Mesendoderm (in vitro differentiated cells): ENCODE measurements around the gene SWT1.
"Not testable (repeated sequence)": the region's sequence is repeated elsewhere in the genome, so short reads cannot be mapped to it uniquely, and the experiment has no call there.

Source experiments
- DNase-seq: peaks from one replicate; pipeline ENCODE4 v3.0.0; 2013
- H2AK5ac ChIP-seq: 2 replicates; pipeline ENCODE4 v1.6.1; 2013; ENCODE audit warnings: low read length, inconsistent platforms
- H2BK120ac ChIP-seq: 2 replicates; pipeline ENCODE4 v1.6.1; 2013; ENCODE audit warnings: low read depth, mild to moderate bottlenecking, low read length, moderate library complexity, mixed read lengths
- H2BK15ac ChIP-seq: replicated peaks from 2 replicates; pipeline ENCODE4 v1.6.1; 2013; ENCODE audit warnings: low read depth, mild to moderate bottlenecking, moderate library complexity
- H2BK5ac ChIP-seq: 2 replicates; pipeline ENCODE4 v1.6.1; 2013; ENCODE audit warnings: low read length, inconsistent platforms
- H3K18ac ChIP-seq: 2 replicates; pipeline ENCODE4 v1.6.1; 2013; ENCODE audit warnings: mild to moderate bottlenecking, low read length, mixed read lengths
- H3K23ac ChIP-seq: one replicate; pipeline ENCODE4 v1.6.1; 2013; ENCODE audit warnings: low read length
- H3K27ac ChIP-seq: 2 replicates; pipeline ENCODE4 v1.5.1; 2013; ENCODE audit warnings: low read depth, mild to moderate bottlenecking, inconsistent platforms, low read length, moderate library complexity
- H3K27me3 ChIP-seq: 2 replicates; pipeline ENCODE4 v1.6.1; 2013; ENCODE audit warnings: low read length, control low read depth, mild to moderate bottlenecking, inconsistent platforms; ENCODE audit not compliant: insufficient read depth, poor library complexity
- H3K36me3 ChIP-seq: 2 replicates; pipeline ENCODE4 v1.6.1; 2013; ENCODE audit warnings: low read length, inconsistent platforms; ENCODE audit not compliant: control insufficient read depth, insufficient read depth
- H3K4ac ChIP-seq: one replicate; pipeline ENCODE4 v1.6.1; 2013; ENCODE audit warnings: low read depth, mild to moderate bottlenecking, low read length, moderate library complexity
- H3K4me1 ChIP-seq: 2 replicates; pipeline ENCODE4 v1.6.1; 2013; ENCODE audit warnings: low read depth, low read length, inconsistent platforms; ENCODE audit not compliant: control insufficient read depth
- H3K4me2 ChIP-seq: 2 replicates; pipeline ENCODE4 v1.6.1; 2013; ENCODE audit warnings: low read length
- H3K4me3 ChIP-seq: 2 replicates; pipeline ENCODE4 v1.5.1; 2013; ENCODE audit warnings: mild to moderate bottlenecking, low read length
- H3K56ac ChIP-seq: one replicate; pipeline ENCODE4 v1.6.1; 2013; ENCODE audit warnings: low read length
- H3K79me1 ChIP-seq: 2 replicates; pipeline ENCODE4 v1.6.1; 2013; ENCODE audit warnings: low read length, inconsistent platforms
- H3K79me2 ChIP-seq: 2 replicates; pipeline ENCODE4 v1.6.1; 2013; ENCODE audit warnings: mild to moderate bottlenecking, low read length; ENCODE audit not compliant: control insufficient read depth, insufficient read depth
- H3K9ac ChIP-seq: 2 replicates; pipeline ENCODE4 v1.6.1; 2013; ENCODE audit warnings: low read length, inconsistent platforms
- H4K5ac ChIP-seq: one replicate; pipeline ENCODE4 v1.6.1; 2013; ENCODE audit warnings: low read length
- H4K8ac ChIP-seq: one replicate; pipeline ENCODE4 v1.6.1; 2013; ENCODE audit warnings: low read depth, mild to moderate bottlenecking, control low read depth, low read length, moderate library complexity
- WGBS: extraction: QIAGEN DNeasy Blood & Tissue Kit; methylation state at CpG from one replicate; pipeline ENCODE4 v1.1.7; 2013; ENCODE audit warnings: low lambda C conversion rate, missing lambda C conversion rate; ENCODE audit not compliant: insufficient coverage; ENCODE audit errors: extremely low coverage; 5-methylcytosine and 5-hydroxymethylcytosine counted together

SWT1 gene

GRCh38 chr1:185241127-185241526 is 84.2 kb downstream of the SWT1 start:
- Histone ChIP-seq H2BK120ac (no peak overlapping the region), H3K56ac (no peak overlapping the region), H4K5ac (no peak overlapping the region), H2BK15ac (no peak overlapping the region), H2AK5ac (no peak overlapping the region), H3K4me2 (no peak overlapping the region), H3K27ac (no peak overlapping the region), H3K9ac (no peak overlapping the region), H2BK5ac (no peak overlapping the region), H3K18ac (no peak overlapping the region), H3K79me1 (no peaks in the 10 kb centered on the region), H3K4me1 (no peaks in the 10 kb centered on the region), H3K4ac (no peak overlapping the region), H3K36me3 (no peaks in the 10 kb centered on the region), H3K4me3 (no peak overlapping the region), H4K8ac (no peak overlapping the region), H3K27me3 (no peaks in the 10 kb centered on the region), H3K23ac (no peak overlapping the region), H3K79me2 (no peaks in the 10 kb centered on the region)
- DNase-seq, result peak; percentile 7

GRCh38 chr1:185244015-185244747 is 87.2 kb downstream of the SWT1 start:
- H3K4me3 ChIP-seq, result no peak overlapping the region
- no peak overlapping the region for H3K4ac ChIP-seq
- no peak overlapping the region for H3K9ac ChIP-seq
- H3K36me3 ChIP-seq, result no peaks in the 10 kb centered on the region
- no peaks in the 10 kb centered on the region for H3K27me3 ChIP-seq
- H3K56ac ChIP-seq, result no peak overlapping the region
- no peak overlapping the region for H2BK120ac ChIP-seq
- no CpG with 5 or more reads among the region's 3 CpGs for WGBS
- no peak overlapping the region for H4K5ac ChIP-seq
- H3K27ac ChIP-seq, result no peak overlapping the region
- no peak overlapping the region for H4K8ac ChIP-seq
- no peak overlapping the region for H2BK5ac ChIP-seq
- H3K23ac ChIP-seq, result no peak overlapping the region
- no peaks in the 10 kb centered on the region for H3K79me1 ChIP-seq
- no peak overlapping the region for H3K4me2 ChIP-seq
- no peak overlapping the region for H2AK5ac ChIP-seq
- H2BK15ac ChIP-seq, result no peak overlapping the region
- no peaks in the 10 kb centered on the region for H3K4me1 ChIP-seq
- DNase-seq, result no peak
- no peaks in the 10 kb centered on the region for H3K79me2 ChIP-seq
- no peak overlapping the region for H3K18ac ChIP-seq

- Histone ChIP-seq H3K36me3 (no peaks in the 10 kb centered on the region), H3K23ac (no peak overlapping the region), H3K56ac (no peak overlapping the region), H3K79me1 (no peaks in the 10 kb centered on the region), H4K8ac (no peak overlapping the region), H4K5ac (no peak overlapping the region), H3K18ac (no peak overlapping the region), H3K4ac (no peak overlapping the region), H3K4me2 (no peak overlapping the region), H2BK15ac (no peak overlapping the region), H3K4me3 (no peak overlapping the region), H3K27me3 (no peaks in the 10 kb centered on the region), H2BK120ac (no peak overlapping the region), H2BK5ac (no peak overlapping the region), H3K27ac (no peak overlapping the region), H3K79me2 (no peaks in the 10 kb centered on the region), H2AK5ac (no peak overlapping the region), H3K9ac (no peak overlapping the region), H3K4me1 (no peaks in the 10 kb centered on the region)
- DNase-seq, result no peak
- WGBS, result no CpG with 5 or more reads among the region's 2 CpGs
Measured at GRCh38 chr1:185245466-185245865, 88.5 kb downstream of the SWT1 start.

- Histone ChIP-seq H3K79me2 (no peaks in the 10 kb centered on the region), H3K9ac (no peak overlapping the region), H3K23ac (no peak overlapping the region), H4K8ac (no peak overlapping the region), H4K5ac (no peak overlapping the region), H3K4me2 (no peak overlapping the region), H2BK5ac (no peak overlapping the region), H3K56ac (no peak overlapping the region), H3K79me1 (no peaks in the 10 kb centered on the region), H2AK5ac (no peak overlapping the region), H3K36me3 (no peaks in the 10 kb centered on the region), H3K18ac (no peak overlapping the region), H3K4me3 (no peak overlapping the region), H2BK120ac (no peak overlapping the region), H3K27ac (no peak overlapping the region), H3K27me3 (no peaks in the 10 kb centered on the region), H2BK15ac (no peak overlapping the region), H3K4me1 (no peaks in the 10 kb centered on the region), H3K4ac (no peak overlapping the region)
- no CpG with 5 or more reads among the region's 2 CpGs for WGBS
- DNase-seq, result no peak
Measured at GRCh38 chr1:185249563-185249962, 92.6 kb downstream of the SWT1 start.

GRCh38 chr1:185250063-185250462 is 93.1 kb downstream of the SWT1 start:
- Histone ChIP-seq H2BK15ac (no peak overlapping the region), H3K4me3 (no peak overlapping the region), H2AK5ac (no peak overlapping the region), H3K36me3 (no peaks in the 10 kb centered on the region), H3K23ac (no peak overlapping the region), H4K5ac (no peak overlapping the region), H2BK120ac (no peak overlapping the region), H3K27me3 (no peaks in the 10 kb centered on the region), H3K4me2 (no peak overlapping the region), H3K79me2 (no peaks in the 10 kb centered on the region), H4K8ac (no peak overlapping the region), H3K18ac (no peak overlapping the region), H3K27ac (no peak overlapping the region), H2BK5ac (no peak overlapping the region), H3K56ac (no peak overlapping the region), H3K79me1 (no peaks in the 10 kb centered on the region), H3K4me1 (no peaks in the 10 kb centered on the region), H3K9ac (no peak overlapping the region), H3K4ac (no peak overlapping the region)
- DNase-seq, result no peak
- WGBS, result no CpG with 5 or more reads among the region's 4 CpGs

GRCh38 chr1:185251928-185252327 is 95.0 kb downstream of the SWT1 start:
- H4K8ac ChIP-seq, H3K27me3 ChIP-seq, H3K56ac ChIP-seq, H2BK5ac ChIP-seq, H3K4me1 ChIP-seq, H3K4me3 ChIP-seq, DNase-seq, H2AK5ac ChIP-seq, H4K5ac ChIP-seq, H3K27ac ChIP-seq, H3K4ac ChIP-seq, H3K79me1 ChIP-seq, H3K9ac ChIP-seq, H3K23ac ChIP-seq, H3K79me2 ChIP-seq, H3K18ac ChIP-seq, H2BK15ac ChIP-seq, H3K4me2 ChIP-seq, H2BK120ac ChIP-seq, H3K36me3 ChIP-seq: not testable (repeated sequence)
- no CpG with 5 or more reads among the region's 4 CpGs for WGBS
